ENCODE results near the gene ACAA1. TPM values are rescaled to one million over a fixed set of nuclear protein-coding genes. Genes with fewer than 3 reads are reported as not detected.

The ACAA1 gene
- total and polyA plus RNA-seq, 2 donors (not counting 1 experiment from before 2014, with no cell fraction given) = 98.4 to 143 TPM

- Mint-ChIP-seq H3K27me3 (peaks cover 7% of the 10 kb centered on the region), H3K4me1 (peaks cover 22% of the 10 kb centered on the region), H3K4me3 (no peak overlapping the region), H3K9me3 (ENCODE audit: insufficient read depth) (no peaks in the 10 kb centered on the region), H3K27ac (no peak overlapping the region)
- no peak overlapping the region for H3K27ac ChIP-seq (ENCODE audit: low read length in 2 of 2)
- no peaks in the 10 kb centered on the region for H3K27me3 ChIP-seq (replicated peaks in 1 of 4; ENCODE audit: control extremely low read depth in 1 of 4, control insufficient read depth in 3 of 4, insufficient read depth in 4 of 4, low read length in 3 of 4)
- no peak overlapping the region for H3K4me3 ChIP-seq (ENCODE audit: control extremely low read depth in 1 of 5, extremely low read depth in 1 of 5, insufficient read depth in 1 of 5, low read depth in 2 of 5, low read length in 4 of 5)
- no peaks in the 10 kb centered on the region for H4K20me1 ChIP-seq (ENCODE audit: control insufficient read depth, insufficient read depth, low read length, poor library complexity, severe bottlenecking)
- no peaks in the 10 kb centered on the region for H3K9me3 ChIP-seq (ENCODE audit: control extremely low read depth in 1 of 3, control insufficient read depth in 2 of 3, insufficient read depth in 1 of 3, low read length in 2 of 3)
- TF ChIP-seq CTCF (IDR thresholded peaks at IDR 0.05) = peak; percentile 81
- TF ChIP-seq EZH2 (IDR thresholded peaks at IDR 0.05; ENCODE audit: borderline replicate concordance, insufficient read depth, low read depth, low read length, poor library complexity, severe bottlenecking) = no peak
- no peak overlapping the region for H2AFZ ChIP-seq (ENCODE audit: insufficient read depth, low read depth, low read length, poor library complexity, severe bottlenecking)
- peaks cover 0 to 24% of the 10 kb centered on the region in 2 experiments for H3K36me3 ChIP-seq (replicated peaks in 1 of 2; ENCODE audit: control extremely low read depth in 1 of 2, control insufficient read depth in 1 of 2, extremely low read depth in 1 of 2, insufficient read depth in 2 of 2, low read length in 1 of 2)
- no peak overlapping the region for H3K4me2 ChIP-seq (replicated peaks; ENCODE audit: low read depth, low read length, poor library complexity, severe bottlenecking)
- DNase-seq (peak; percentile 71), ATAC-seq (ENCODE audit: low read depth) (peak; percentile 84)
- H3K79me2 ChIP-seq (ENCODE audit: control insufficient read depth, insufficient read depth, low read length) = no peaks in the 10 kb centered on the region
- ChIA-PET CTCF (interaction anchor here (0.6 to 6.5 kb wide), 6 partner anchors 11 to 362 kb away, joined by 3 to 55 read pairs (median 7); partner anchors contain the start of gene OXSR1), POLR2A (no interaction called here)
- 49% methylated on average over 9 of the region's 11 CpGs for WGBS (ENCODE audit: insufficient coverage)
- intact Hi-C loops (cut with micrococcal nuclease) = loop anchor here (1.0 to 2.0 kb wide), 2 partner anchors 229 to 362 kb away; partner anchors contain the start of gene XYLB
- H3K9ac ChIP-seq (ENCODE audit: low read length) = no peak overlapping the region
- H3K4me1 ChIP-seq (ENCODE audit: control insufficient read depth in 2 of 2, insufficient read depth in 2 of 2, low read length in 2 of 2) = peaks cover 19 to 23% of the 10 kb centered on the region in 2 donors
These were observed 19.0 kb downstream of the ACAA1 start for GRCh38 chr3:38117748-38118420.

GRCh38 chr3:38117163-38117716 is 19.7 kb downstream of the ACAA1 start:
- no peak overlapping the region for H3K9ac ChIP-seq (ENCODE audit: low read length)
- H4K20me1 ChIP-seq (ENCODE audit: control insufficient read depth, insufficient read depth, low read length, poor library complexity, severe bottlenecking) = no peaks in the 10 kb centered on the region
- H3K4me3 ChIP-seq (ENCODE audit: control extremely low read depth in 1 of 5, extremely low read depth in 1 of 5, insufficient read depth in 1 of 5, low read depth in 2 of 5, low read length in 4 of 5) = no peak overlapping the region
- TF ChIP-seq EZH2 (IDR thresholded peaks at IDR 0.05; ENCODE audit: borderline replicate concordance, insufficient read depth, low read depth, low read length, poor library complexity, severe bottlenecking) = no peak
- no peak for TF ChIP-seq CTCF (IDR thresholded peaks at IDR 0.05)
- H3K9me3 ChIP-seq (ENCODE audit: control extremely low read depth in 1 of 3, control insufficient read depth in 2 of 3, insufficient read depth in 1 of 3, low read length in 2 of 3) = no peaks in the 10 kb centered on the region
- 94% methylated on average over 10 of the region's 10 CpGs for WGBS (ENCODE audit: insufficient coverage)
- no peak overlapping the region for H3K4me3 Mint-ChIP-seq
- H2AFZ ChIP-seq (ENCODE audit: insufficient read depth, low read depth, low read length, poor library complexity, severe bottlenecking) = no peak overlapping the region
- H3K9me3 Mint-ChIP-seq (ENCODE audit: insufficient read depth) = no peaks in the 10 kb centered on the region
- H3K27me3 Mint-ChIP-seq = peaks cover 7% of the 10 kb centered on the region
- CTCF ChIA-PET = interaction anchor here (0.6 to 6.5 kb wide), 6 partner anchors 11 to 363 kb away, joined by 3 to 55 read pairs (median 7); partner anchors contain the start of gene OXSR1
- intact Hi-C loops (cut with micrococcal nuclease) = no loop called here
- no peak overlapping the region for H3K27ac Mint-ChIP-seq
- DNase-seq (no peak), ATAC-seq (ENCODE audit: low read depth) (no peak)
- POLR2A ChIA-PET = no interaction called here
- peaks cover 19 to 23% of the 10 kb centered on the region in 2 donors for H3K4me1 ChIP-seq (ENCODE audit: control insufficient read depth in 2 of 2, insufficient read depth in 2 of 2, low read length in 2 of 2)
- H3K79me2 ChIP-seq (ENCODE audit: control insufficient read depth, insufficient read depth, low read length) = no peaks in the 10 kb centered on the region
- H3K4me2 ChIP-seq (replicated peaks; ENCODE audit: low read depth, low read length, poor library complexity, severe bottlenecking) = no peak overlapping the region
- no peaks in the 10 kb centered on the region for H3K27me3 ChIP-seq (replicated peaks in 1 of 4; ENCODE audit: control extremely low read depth in 1 of 4, control insufficient read depth in 3 of 4, insufficient read depth in 4 of 4, low read length in 3 of 4)
- peaks cover 22% of the 10 kb centered on the region for H3K4me1 Mint-ChIP-seq
- no peak overlapping the region for H3K27ac ChIP-seq (ENCODE audit: low read length in 2 of 2)
- H3K36me3 ChIP-seq (replicated peaks in 1 of 2; ENCODE audit: control extremely low read depth in 1 of 2, control insufficient read depth in 1 of 2, extremely low read depth in 1 of 2, insufficient read depth in 2 of 2, low read length in 1 of 2) = peaks cover 0 to 17% of the 10 kb centered on the region in 2 experiments

Data from B cell (primary cell).